IPS-11a (cell line): Measurements from ENCODE around the gene LAMP5.
A peak's percentile ranks its signal among the peaks of the same experiment; 100 is the strongest.

Source experiments
- H3K4me3 ChIP-seq: one replicate; pipeline ENCODE4 v1.5.1; 2013; ENCODE audit warnings: low read depth, low read length, control low read depth

Gene LAMP5, protein sequence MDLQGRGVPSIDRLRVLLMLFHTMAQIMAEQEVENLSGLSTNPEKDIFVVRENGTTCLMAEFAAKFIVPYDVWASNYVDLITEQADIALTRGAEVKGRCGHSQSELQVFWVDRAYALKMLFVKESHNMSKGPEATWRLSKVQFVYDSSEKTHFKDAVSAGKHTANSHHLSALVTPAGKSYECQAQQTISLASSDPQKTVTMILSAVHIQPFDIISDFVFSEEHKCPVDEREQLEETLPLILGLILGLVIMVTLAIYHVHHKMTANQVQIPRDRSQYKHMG

GRCh38 chr20:9514461-9515213 lies at the start of gene LAMP5:
Gene LAMP5, plus strand, starts transcription at chr20:9514590. Its CDS starts 263 bp downstream, at chr20:9514853.
- peak within 1 kb of the TSS; percentile 44 for H3K4me3 ChIP-seq

- H3K4me3 ChIP-seq, result no peak overlapping the region
Observed at GRCh38 chr20:9467995-9468394, 46.4 kb upstream of the LAMP5 start.

DNA sequence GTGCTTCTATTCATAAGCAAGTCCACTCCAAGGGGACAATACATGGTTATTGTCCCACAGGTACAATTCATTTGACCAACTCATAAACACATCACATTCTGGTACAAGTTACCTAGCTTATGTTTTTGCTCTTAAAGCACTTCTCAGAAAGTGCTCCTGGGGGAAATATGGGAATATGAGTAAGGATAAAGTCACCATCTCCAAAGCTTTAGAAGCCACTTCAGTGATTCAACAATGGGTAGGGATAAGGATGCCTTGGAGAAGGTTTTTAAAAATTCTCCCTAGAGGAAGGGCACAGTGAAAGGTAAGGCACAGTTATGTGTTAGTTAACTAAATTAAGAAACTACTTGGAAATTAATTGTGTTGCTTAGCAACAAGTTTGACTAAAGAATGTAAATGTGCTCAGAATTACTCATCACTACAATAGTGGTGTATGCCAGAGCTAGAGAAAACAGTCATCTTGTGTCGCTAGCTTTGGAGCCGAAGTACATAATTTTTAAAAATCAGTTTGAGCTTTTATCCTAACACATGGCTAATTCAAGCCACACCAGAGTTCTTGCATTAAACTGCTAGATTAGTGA lies 39.5 kb upstream of the LAMP5 start:
- no peak overlapping the region for H3K4me3 ChIP-seq

DNA sequence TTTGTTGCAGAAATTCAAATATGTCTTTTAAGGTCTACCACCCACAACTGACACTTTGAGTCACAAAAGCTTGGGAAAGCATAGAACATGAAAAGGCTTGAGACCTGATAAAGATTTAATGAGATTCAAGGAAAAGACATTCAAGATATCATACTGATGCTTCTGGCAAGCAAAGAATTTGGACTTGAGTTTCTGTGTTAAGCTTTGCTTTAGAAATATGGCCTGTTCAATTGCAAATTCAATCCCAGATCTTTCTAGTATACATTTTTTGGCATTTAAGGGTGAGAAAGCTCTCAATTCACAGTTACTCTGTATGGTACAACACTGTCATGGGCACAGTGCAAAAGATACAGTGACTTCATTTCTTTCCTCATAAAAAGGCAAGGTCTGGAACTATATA lies 38.9 kb upstream of the LAMP5 start:
- no peak overlapping the region for H3K4me3 ChIP-seq

DNA sequence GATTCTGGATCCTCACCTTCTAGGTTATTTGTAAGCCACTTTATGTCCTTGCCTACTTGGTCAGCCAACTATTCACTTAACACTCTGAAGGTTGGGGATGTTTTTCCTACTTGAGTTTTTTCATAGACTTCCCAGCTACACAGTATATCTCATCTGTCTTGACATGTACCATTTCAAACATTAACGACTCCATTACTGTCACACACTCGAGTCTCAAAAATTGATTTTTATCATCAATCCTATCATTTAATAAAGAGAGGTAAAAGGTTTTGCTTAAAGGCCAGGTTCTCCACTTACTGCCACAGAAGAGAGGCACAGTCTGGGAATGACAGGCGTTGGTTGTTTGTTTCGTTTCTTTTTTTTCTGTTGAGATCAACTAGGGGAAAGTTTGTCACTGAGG lies 38.2 kb upstream of the LAMP5 start:
- H3K4me3 ChIP-seq, result no peak overlapping the region

DNA sequence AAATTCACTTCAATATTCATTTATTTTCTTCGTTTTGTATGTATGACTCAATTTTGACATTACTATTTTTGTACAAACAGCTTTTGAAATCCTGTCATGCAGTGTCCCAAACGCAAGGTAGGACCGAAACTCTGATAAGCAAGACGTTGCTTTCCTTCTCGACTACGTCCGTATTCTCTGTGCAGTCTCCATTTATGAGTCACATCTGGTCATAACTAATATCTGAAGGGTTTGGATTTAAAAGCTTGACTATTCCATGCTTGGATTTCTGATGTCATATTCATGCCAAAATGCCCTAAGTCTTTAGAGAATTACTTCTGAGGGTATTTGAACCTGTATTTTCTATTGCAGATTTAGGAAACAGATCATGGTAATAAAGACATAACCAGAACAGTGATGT lies 37.8 kb upstream of the LAMP5 start:
- H3K4me3 ChIP-seq, result no peak overlapping the region

- no peak overlapping the region for H3K4me3 ChIP-seq
Observed at GRCh38 chr20:9478771-9479170, 35.6 kb upstream of the LAMP5 start.

GRCh38 chr20:9480066-9480465 lies 34.3 kb upstream of the LAMP5 start:
- H3K4me3 ChIP-seq, result no peak overlapping the region

DNA sequence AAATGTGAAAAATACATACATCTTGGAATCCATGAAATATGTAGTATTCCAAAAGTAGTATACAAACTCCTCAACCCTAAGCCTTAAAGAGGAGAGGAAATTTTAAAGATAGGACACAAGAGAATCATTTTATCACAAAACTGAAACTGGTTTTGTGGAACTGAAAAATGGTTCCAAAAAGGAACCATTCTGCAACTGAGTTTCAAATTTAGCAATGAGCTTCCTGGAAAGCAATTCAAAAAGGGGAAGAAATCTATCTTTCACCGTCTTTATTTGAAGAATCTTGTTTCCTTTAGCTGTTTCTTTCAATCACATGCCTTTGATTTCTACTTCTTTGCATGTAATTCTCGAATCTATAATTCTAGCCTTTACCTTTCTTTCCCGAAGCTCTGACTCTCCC lies 32.2 kb upstream of the LAMP5 start:
- H3K4me3 ChIP-seq, result no peak overlapping the region

DNA sequence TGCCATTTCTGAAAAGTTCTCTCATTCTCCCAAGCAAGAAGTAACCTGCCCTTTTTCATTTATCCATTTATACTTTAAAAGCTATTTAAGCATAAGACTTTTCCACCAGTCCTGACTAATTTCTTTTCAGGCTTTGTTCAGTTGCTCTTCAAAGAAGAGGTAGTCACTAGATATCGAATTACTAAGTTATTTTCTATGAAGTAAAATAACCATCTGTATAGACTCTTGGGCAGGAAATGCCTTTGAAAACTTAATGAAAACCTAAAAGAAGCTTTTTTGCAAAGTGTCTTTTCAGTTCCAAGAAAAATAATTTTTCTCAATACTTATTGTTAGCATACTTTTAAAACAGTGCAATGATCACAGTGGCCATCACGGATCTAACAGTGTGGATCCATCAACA lies 31.3 kb upstream of the LAMP5 start:
- H3K4me3 ChIP-seq, result no peak overlapping the region

- no peak overlapping the region for H3K4me3 ChIP-seq
Observed at GRCh38 chr20:9485614-9486340, 28.6 kb upstream of the LAMP5 start.

- no peak overlapping the region for H3K4me3 ChIP-seq
Observed at GRCh38 chr20:9487231-9487630, 27.2 kb upstream of the LAMP5 start.

GRCh38 chr20:9488063-9488462 lies 26.3 kb upstream of the LAMP5 start:
- no peak overlapping the region for H3K4me3 ChIP-seq

DNA sequence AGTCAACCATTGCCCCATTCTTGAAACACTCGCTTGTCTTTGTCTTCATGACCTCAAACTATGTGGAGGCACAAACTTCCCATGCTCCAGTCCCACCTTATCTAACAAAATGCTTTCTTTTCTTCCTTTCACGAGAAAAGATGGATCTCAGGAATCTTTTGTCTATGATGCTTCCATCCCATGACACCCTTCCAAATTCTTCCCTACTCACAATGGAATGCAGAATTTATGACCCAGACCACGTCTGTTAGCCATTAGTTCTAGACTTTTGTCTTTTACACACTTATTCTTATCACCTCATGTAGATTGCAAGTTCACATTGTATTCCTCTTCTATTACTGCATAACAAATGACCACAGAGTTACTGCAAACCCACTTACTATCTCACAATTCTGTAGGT lies 24.2 kb upstream of the LAMP5 start:
- H3K4me3 ChIP-seq, result no peak overlapping the region

GRCh38 chr20:9490631-9491030 lies 23.8 kb upstream of the LAMP5 start:
- H3K4me3 ChIP-seq, result no peak overlapping the region

DNA sequence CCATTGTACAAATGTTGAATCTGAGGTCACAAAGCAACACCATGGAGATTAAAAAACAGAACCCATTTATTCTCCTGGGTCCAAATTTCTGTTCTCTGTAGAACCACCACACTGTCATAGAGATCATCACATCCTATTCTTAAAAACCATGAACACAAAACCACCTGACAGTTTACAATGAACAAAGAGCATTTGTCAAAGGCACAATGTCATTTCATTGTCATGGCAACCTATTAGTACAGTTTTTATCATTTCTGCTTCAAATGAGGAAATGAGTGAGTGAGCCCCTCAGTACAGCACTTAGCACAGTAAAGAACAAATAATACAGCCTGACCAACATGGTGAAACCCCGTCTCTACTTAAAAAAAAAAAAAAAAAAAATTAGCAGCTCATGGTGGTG lies 23.1 kb upstream of the LAMP5 start:
- no peak overlapping the region for H3K4me3 ChIP-seq

DNA sequence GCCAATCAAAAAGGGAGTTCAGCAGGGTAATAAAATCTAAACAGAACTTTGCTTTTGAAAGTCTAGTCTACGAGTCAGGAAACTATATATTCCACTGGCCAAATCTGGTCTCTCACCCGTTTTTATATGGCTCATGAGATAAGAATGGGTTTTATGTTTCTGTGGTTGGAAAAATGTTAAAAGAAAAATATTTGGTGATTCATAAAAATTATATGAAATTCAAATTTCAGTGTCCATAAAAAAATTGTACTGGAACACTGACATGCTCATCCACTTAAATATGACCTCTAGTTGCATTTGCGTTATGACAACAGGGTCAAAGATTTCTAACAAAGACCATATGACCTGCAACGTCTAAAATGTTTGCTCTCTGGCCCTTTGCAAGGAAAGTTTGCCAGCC lies 22.3 kb upstream of the LAMP5 start:
- no peak overlapping the region for H3K4me3 ChIP-seq

- no peak overlapping the region for H3K4me3 ChIP-seq
Observed at GRCh38 chr20:9493803-9494202, 20.6 kb upstream of the LAMP5 start.

DNA sequence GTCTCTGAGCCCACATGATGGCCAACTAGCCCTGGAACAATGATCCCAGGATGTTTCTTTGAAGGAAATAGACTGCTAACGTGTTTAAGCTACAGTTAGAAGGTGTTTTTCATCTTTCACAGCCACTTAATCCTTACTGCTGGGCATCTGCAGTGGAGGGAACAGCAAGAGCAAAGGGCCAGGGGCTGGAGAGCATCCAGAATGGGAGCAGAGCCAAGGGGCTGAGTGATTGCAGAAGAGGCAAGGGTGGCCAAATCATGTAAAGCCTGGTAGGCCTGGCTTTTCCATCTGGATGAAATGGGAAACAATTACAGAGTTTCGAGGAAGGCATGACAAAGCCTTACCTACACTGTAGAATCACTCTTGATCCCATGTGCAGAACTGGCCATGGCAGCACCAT lies 18.7 kb upstream of the LAMP5 start:
- no peak overlapping the region for H3K4me3 ChIP-seq

DNA sequence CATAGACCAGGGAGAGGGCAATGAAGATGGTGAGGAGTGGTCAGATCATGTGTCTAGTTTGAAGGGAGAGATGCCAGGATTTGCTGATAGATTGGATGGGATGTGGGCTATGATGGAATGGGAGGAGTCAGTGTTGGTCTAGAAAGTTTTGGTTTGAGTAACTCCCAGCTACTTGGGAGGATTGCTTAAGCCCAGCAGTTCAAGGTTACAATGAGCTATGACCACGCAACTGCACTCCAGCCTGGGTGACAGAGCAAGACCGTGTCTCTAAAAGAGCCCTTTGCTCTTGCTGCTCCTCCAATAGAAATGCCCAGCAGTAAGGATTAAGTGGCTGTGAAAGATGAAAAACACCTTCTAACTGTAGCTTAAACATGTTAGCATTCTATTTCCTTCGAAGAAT lies 18.2 kb upstream of the LAMP5 start:
- H3K4me3 ChIP-seq, result no peak overlapping the region

GRCh38 chr20:9498322-9498721 lies 16.1 kb upstream of the LAMP5 start:
- no peak overlapping the region for H3K4me3 ChIP-seq
